Neural cell (in vitro differentiated cells): ENCODE data around the gene TTLL5. TPM values are rescaled to one million over a fixed set of nuclear protein-coding genes. Genes with fewer than 3 reads are reported as not detected.

Source experiments
- H2AFZ ChIP-seq: fragments of 200-600, 300-800 bp; sonication (generic), shearing (Covaris generic); 2 replicates; pipeline ENCODE4 v1.6.0; 2014; ENCODE audit warnings: low read depth, mild to moderate bottlenecking, antibody characterized with exemption, low read length, moderate library complexity
- H3F3A ChIP-seq: fragments of 200-600 bp; shearing (Covaris generic); 2 replicates; pipeline ENCODE4 v1.6.1; 2016; ENCODE audit warnings: mild to moderate bottlenecking, moderate library complexity, mixed read lengths, antibody characterized with exemption, low read length; ENCODE audit not compliant: insufficient read depth, poor library complexity, severe bottlenecking
- H3K27ac ChIP-seq: fragments of 200-600, 300-800 bp; sonication (generic), shearing (Covaris generic); 2 replicates; pipeline ENCODE4 v1.5.1; 2014; ENCODE audit warnings: mild to moderate bottlenecking, low read length, moderate library complexity
- H3K27me3 ChIP-seq: fragments of 300-800, 200-600 bp; sonication (generic), shearing (Covaris generic); 2 replicates; pipeline ENCODE4 v1.6.0; 2014; ENCODE audit warnings: mild to moderate bottlenecking, low read depth, low read length, moderate library complexity; ENCODE audit not compliant: insufficient read depth
- H3K36me3 ChIP-seq: fragments of 300-800, 200-600 bp; sonication (generic), shearing (Covaris generic); 2 replicates; pipeline ENCODE4 v1.5.1; 2014; ENCODE audit warnings: mild to moderate bottlenecking, antibody characterized with exemption, low read length, moderate library complexity; ENCODE audit not compliant: insufficient read depth
- H3K4me2 ChIP-seq: fragments of 300-800, 200-600 bp; sonication (generic), shearing (Covaris generic); 2 replicates; pipeline ENCODE4 v1.6.0; 2014; ENCODE audit warnings: mild to moderate bottlenecking, low read length
- H3K4me3 ChIP-seq: fragments of 300-800, 200-600 bp; sonication (generic), shearing (Covaris generic); 2 replicates; pipeline ENCODE4 v1.5.1; 2014; ENCODE audit warnings: mild to moderate bottlenecking, low read length, moderate library complexity
- H3K79me2 ChIP-seq: fragments of 200-600 bp; shearing (Covaris generic); replicated peaks from 2 replicates; pipeline ENCODE4 v1.6.0; 2014; ENCODE audit warnings: mild to moderate bottlenecking, low read length, moderate library complexity; ENCODE audit not compliant: insufficient read depth
- H3K9ac ChIP-seq: fragments of 300-800, 200-600 bp; sonication (generic), shearing (Covaris generic); 2 replicates; pipeline ENCODE4 v1.6.1; 2016; ENCODE audit warnings: mild to moderate bottlenecking, low read length, mixed read lengths
- H3K9me2 ChIP-seq: fragments of 200-600 bp; shearing (Covaris generic); 2 replicates; pipeline ENCODE4 v1.6.1; 2016; ENCODE audit warnings: mild to moderate bottlenecking, low read length, mixed read lengths; ENCODE audit not compliant: insufficient read depth
- H3K9me3 ChIP-seq: fragments of 200-600, 300-800 bp; sonication (generic), shearing (Covaris generic); 2 replicates; pipeline ENCODE4 v1.6.1; 2016; ENCODE audit warnings: mild to moderate bottlenecking, mixed run types, low read length, moderate library complexity, mixed read lengths
- H4K20me1 ChIP-seq: fragments of 200-600 bp; shearing (Covaris generic); 2 replicates; pipeline ENCODE4 v1.6.1; 2016; ENCODE audit warnings: mild to moderate bottlenecking, mixed run types; ENCODE audit not compliant: insufficient read depth
- EP300 ChIP-seq: fragments of 450-650 bp; conservative IDR thresholded peaks from 2 replicates; pipeline ENCODE4 v1.6.1; 2014; ENCODE audit warnings: antibody characterized with exemption, mild to moderate bottlenecking, moderate library complexity; ENCODE audit not compliant: poor library complexity, severe bottlenecking
- EZH2 ChIP-seq: fragments of 200-600, 300-800 bp; shearing (Covaris generic), sonication (generic); IDR thresholded peaks from 2 replicates; pipeline ENCODE4 v1.6.1; 2014; ENCODE audit warnings: antibody characterized with exemption, low read length, borderline replicate concordance, mild to moderate bottlenecking; ENCODE audit not compliant: insufficient read depth, poor library complexity, severe bottlenecking
- MXI1 ChIP-seq: fragments of 450-650 bp; conservative IDR thresholded peaks from 2 replicates; pipeline ENCODE4 v1.6.1; 2014; ENCODE audit warnings: antibody characterized with exemption, mild to moderate bottlenecking; ENCODE audit not compliant: poor library complexity, severe bottlenecking
- POLR2AphosphoS5 ChIP-seq: IDR thresholded peaks from 2 replicates; pipeline ENCODE4 v1.6.1; 2012
- RAD21 ChIP-seq: fragments of 450-650 bp; conservative IDR thresholded peaks from 2 replicates; pipeline ENCODE4 v1.6.1; 2014; ENCODE audit warnings: antibody characterized with exemption, mild to moderate bottlenecking, moderate library complexity
- SMC3 ChIP-seq: fragments of 450-650 bp; conservative IDR thresholded peaks from 2 replicates; pipeline ENCODE4 v1.6.1; 2014; ENCODE audit warnings: antibody characterized with exemption, mild to moderate bottlenecking, moderate library complexity; ENCODE audit not compliant: poor library complexity
- TAF1 ChIP-seq: IDR thresholded peaks from 2 replicates; pipeline ENCODE4 v1.6.1; 2012; ENCODE audit warnings: low read depth
- polyA plus RNA-seq: library from polyadenylated mRNA; depleted of rRNA; stranded (reverse); fragments of >200 nt; gene quantifications from 2 replicates; pipeline ENCODE4 v1.2.3, GENCODE V29; 2014
- TF ChIP-seq, protein P1 (sequence below): IDR thresholded peaks from 2 replicates; pipeline ENCODE4 v1.6.1; 2012; ENCODE audit warnings: borderline replicate concordance
- TF ChIP-seq, protein P2 (sequence below): fragments of 450-650 bp; IDR thresholded peaks from 2 replicates; pipeline ENCODE4 v1.5.1; 2014; ENCODE audit warnings: antibody characterized with exemption, mild to moderate bottlenecking, moderate library complexity; ENCODE audit not compliant: poor library complexity, severe bottlenecking

TTLL5 gene
- polyA plus RNA-seq, 1 donor from 2014 or later = 8.2 TPM

DNA sequence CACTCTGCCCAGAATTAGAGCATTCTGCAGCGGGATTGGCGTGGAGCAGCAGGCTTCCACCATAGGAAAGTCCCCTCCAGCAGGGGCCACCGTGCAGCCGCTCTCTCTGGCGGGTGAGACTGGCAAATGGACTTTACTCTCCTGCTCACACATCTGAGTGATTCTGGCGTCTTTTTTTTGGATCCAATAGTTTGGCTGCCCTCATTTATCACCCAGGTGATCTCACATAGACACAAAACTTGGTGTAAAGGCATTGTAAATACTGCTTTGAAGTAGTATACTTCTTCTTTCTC, 190.5 kb downstream of the TTLL5 start:
- Histone ChIP-seq H3K4me2 (no peak overlapping the region), H4K20me1 (no peaks in the 10 kb centered on the region), H3K36me3 (no peaks in the 10 kb centered on the region), H3K27me3 (no peaks in the 10 kb centered on the region), H3F3A (no peaks in the 10 kb centered on the region), H3K4me3 (no peak overlapping the region), H3K79me2 (no peaks in the 10 kb centered on the region), H3K27ac (no peak overlapping the region), H3K9me3 (no peaks in the 10 kb centered on the region), H3K9me2 (no peaks in the 10 kb centered on the region), H2AFZ (no peak overlapping the region), H3K9ac (no peak overlapping the region)
- TF ChIP-seq EP300 = no peak
- no peak for TF ChIP-seq SMC3
- TF ChIP-seq RAD21 = no peak
- no peak for TF ChIP-seq MXI1
- no peak for TF ChIP-seq POLR2AphosphoS5
- TF ChIP-seq EZH2 = no peak
- TF ChIP-seq, protein P1, sequence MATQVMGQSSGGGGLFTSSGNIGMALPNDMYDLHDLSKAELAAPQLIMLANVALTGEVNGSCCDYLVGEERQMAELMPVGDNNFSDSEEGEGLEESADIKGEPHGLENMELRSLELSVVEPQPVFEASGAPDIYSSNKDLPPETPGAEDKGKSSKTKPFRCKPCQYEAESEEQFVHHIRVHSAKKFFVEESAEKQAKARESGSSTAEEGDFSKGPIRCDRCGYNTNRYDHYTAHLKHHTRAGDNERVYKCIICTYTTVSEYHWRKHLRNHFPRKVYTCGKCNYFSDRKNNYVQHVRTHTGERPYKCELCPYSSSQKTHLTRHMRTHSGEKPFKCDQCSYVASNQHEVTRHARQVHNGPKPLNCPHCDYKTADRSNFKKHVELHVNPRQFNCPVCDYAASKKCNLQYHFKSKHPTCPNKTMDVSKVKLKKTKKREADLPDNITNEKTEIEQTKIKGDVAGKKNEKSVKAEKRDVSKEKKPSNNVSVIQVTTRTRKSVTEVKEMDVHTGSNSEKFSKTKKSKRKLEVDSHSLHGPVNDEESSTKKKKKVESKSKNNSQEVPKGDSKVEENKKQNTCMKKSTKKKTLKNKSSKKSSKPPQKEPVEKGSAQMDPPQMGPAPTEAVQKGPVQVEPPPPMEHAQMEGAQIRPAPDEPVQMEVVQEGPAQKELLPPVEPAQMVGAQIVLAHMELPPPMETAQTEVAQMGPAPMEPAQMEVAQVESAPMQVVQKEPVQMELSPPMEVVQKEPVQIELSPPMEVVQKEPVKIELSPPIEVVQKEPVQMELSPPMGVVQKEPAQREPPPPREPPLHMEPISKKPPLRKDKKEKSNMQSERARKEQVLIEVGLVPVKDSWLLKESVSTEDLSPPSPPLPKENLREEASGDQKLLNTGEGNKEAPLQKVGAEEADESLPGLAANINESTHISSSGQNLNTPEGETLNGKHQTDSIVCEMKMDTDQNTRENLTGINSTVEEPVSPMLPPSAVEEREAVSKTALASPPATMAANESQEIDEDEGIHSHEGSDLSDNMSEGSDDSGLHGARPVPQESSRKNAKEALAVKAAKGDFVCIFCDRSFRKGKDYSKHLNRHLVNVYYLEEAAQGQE = no peak
- TF ChIP-seq TAF1 = no peak
- TF ChIP-seq, protein P2, sequence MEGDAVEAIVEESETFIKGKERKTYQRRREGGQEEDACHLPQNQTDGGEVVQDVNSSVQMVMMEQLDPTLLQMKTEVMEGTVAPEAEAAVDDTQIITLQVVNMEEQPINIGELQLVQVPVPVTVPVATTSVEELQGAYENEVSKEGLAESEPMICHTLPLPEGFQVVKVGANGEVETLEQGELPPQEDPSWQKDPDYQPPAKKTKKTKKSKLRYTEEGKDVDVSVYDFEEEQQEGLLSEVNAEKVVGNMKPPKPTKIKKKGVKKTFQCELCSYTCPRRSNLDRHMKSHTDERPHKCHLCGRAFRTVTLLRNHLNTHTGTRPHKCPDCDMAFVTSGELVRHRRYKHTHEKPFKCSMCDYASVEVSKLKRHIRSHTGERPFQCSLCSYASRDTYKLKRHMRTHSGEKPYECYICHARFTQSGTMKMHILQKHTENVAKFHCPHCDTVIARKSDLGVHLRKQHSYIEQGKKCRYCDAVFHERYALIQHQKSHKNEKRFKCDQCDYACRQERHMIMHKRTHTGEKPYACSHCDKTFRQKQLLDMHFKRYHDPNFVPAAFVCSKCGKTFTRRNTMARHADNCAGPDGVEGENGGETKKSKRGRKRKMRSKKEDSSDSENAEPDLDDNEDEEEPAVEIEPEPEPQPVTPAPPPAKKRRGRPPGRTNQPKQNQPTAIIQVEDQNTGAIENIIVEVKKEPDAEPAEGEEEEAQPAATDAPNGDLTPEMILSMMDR = no peak

DNA sequence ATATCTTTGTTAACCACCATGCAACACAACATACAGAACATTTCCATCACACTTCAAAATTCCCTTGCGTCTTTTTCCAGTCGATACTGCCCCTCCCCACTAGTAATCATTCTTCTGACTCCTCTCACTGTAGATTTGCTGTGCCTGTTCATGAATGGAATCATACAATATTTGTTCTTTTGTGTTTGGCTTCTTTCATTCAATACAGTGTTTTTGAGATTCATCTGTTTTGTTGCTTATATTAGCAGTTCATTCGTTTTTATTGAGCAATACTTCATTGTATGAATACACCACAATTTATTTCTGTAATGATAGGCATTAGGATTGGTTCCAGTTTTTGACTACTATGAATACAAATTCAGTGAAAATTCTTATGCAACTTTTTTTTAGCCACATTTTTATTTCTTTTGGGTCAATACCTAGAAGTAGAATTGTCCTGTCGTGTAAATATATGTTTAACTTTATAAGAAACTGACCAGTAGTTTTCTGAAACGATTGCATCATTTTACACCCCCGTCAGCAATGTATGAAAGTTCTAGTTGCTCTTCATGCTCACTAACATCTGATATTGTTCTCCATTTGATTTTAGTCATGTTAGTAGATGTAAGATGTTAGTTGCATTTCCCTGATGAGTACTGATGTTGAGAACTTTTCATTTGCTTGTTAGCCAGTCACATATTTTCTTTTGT, 193.2 kb downstream of the TTLL5 start:
- H3K9ac ChIP-seq = no peak overlapping the region
- H3K27me3 ChIP-seq = no peaks in the 10 kb centered on the region
- no peak overlapping the region for H3K27ac ChIP-seq
- H3K36me3 ChIP-seq = no peaks in the 10 kb centered on the region
- H2AFZ ChIP-seq = no peak overlapping the region
- H3K9me3 ChIP-seq = no peaks in the 10 kb centered on the region
- H3K9me2 ChIP-seq = no peaks in the 10 kb centered on the region
- H4K20me1 ChIP-seq = no peaks in the 10 kb centered on the region
- TF ChIP-seq EZH2 (no peak), EP300 (no peak), TAF1 (no peak), MXI1 (no peak), SMC3 (no peak), POLR2AphosphoS5 (no peak), RAD21 (no peak)
- TF ChIP-seq, protein P1 = no peak
- TF ChIP-seq, protein P2 = no peak
- no peaks in the 10 kb centered on the region for H3F3A ChIP-seq
- no peak overlapping the region for H3K4me2 ChIP-seq
- no peaks in the 10 kb centered on the region for H3K79me2 ChIP-seq
- no peak overlapping the region for H3K4me3 ChIP-seq
